K562 (cell line): ENCODE results near the gene DPCD. TPM values are rescaled to one million over a fixed set of nuclear protein-coding genes. Genes with fewer than 3 reads are reported as not detected.

Experiments used
- ATAC-seq: fragments of 200-7000 bp; cut with Tn5 transposase; 3 replicates; pipeline ENCODE4 v1.9.1; 2020; ENCODE audit warnings: moderate library complexity
- BruUV-seq: library from RNA; stranded (reverse); fragments of 400-500 nt; replicated peaks from 2 replicates; lab custom pipeline; 2021; lab: Mats Ljungman, UMichigan
- CTCF ChIA-PET: fragments of 300-600 bp; formaldehyde crosslinking; extraction: SDS; loops from one replicate; lab custom pipeline; 2021; ENCODE audit warnings: low intra/inter-chr PET ratio; lab: Yijun Ruan, JAX
- POLR2A ChIA-PET: fragments of 300-600, 350-650 bp; sonication (Branson Sonifier 250); formaldehyde crosslinking; extraction: SDS; loops from one replicate; lab custom pipeline; 2021; ENCODE audit warnings: antibody characterized with exemption, inconsistent platforms; lab: Yijun Ruan, JAX
- DNase-seq, 4 experiments: peaks; one replicate each; pipeline versions ENCODE4 v3.0.0 to v3.0.0-alpha.2; 2011 to 2018; ENCODE audit warnings: low spot score in 3 of 4, mixed read lengths in 3 of 4; ENCODE audit errors: extremely low read depth in 1 of 4
- FAIRE-seq: peaks from 2 replicates; lab custom pipeline; 2011; peaks lifted over from hg19 to GRCh38; lab: Jason Lieb, UNC
- H2AFZ ChIP-seq: 2 replicates; pipeline ENCODE4 v1.6.0; 2011; ENCODE audit warnings: low read depth, low read length, control low read depth, inconsistent platforms
- H3K27ac ChIP-seq: fragments of 200-600 bp; 3 replicates; pipeline ENCODE4 v1.8.0; 2011; ENCODE audit warnings: low read depth, mild to moderate bottlenecking, control low read depth, inconsistent platforms, low read length, moderate library complexity, mixed read lengths; ENCODE audit errors: extremely low read depth
- H3K27me3 ChIP-seq, 2 experiments: fragments of 300-600 bp in 1 of 2; 2 replicates in 1 of 2; 3 replicates in 1 of 2; pipeline versions ENCODE4 v1.6.0 to v1.8.0; 2011; ENCODE audit warnings: inconsistent platforms in 2 of 2, low read length in 2 of 2, mild to moderate bottlenecking in 1 of 2, mixed read lengths in 1 of 2, moderate library complexity in 1 of 2; ENCODE audit not compliant: control insufficient read depth in 2 of 2, insufficient read depth in 2 of 2
- H3K36me3 ChIP-seq: fragments of 300-600 bp; 3 replicates; pipeline ENCODE4 v1.8.0; 2011; ENCODE audit warnings: mild to moderate bottlenecking, low read length, inconsistent platforms; ENCODE audit not compliant: control insufficient read depth, insufficient read depth
- H3K4me1 ChIP-seq, 2 experiments: fragments of 200-600 bp in 1 of 2; replicated peaks in 1 of 2; 2 replicates in 1 of 2; 3 replicates in 1 of 2; pipeline versions ENCODE4 v1.5.1 to v1.8.0; 2011; ENCODE audit warnings: inconsistent platforms in 2 of 2, low read length in 2 of 2, mild to moderate bottlenecking in 1 of 2, mixed read lengths in 1 of 2, moderate library complexity in 1 of 2; ENCODE audit not compliant: control insufficient read depth in 2 of 2, insufficient read depth in 2 of 2
- H3K4me2 ChIP-seq: 2 replicates; pipeline ENCODE4 v1.6.1; 2011; ENCODE audit warnings: low read length, control low read depth, inconsistent platforms, mixed read lengths; ENCODE audit not compliant: insufficient read depth
- H3K4me3 ChIP-seq: fragments of 200-600 bp; sonication (generic), shearing (Covaris generic); 2 replicates; pipeline ENCODE4 v1.5.1; 2016; ENCODE audit warnings: control low read depth, inconsistent platforms
- H3K79me2 ChIP-seq: fragments of 200-600 bp; 3 replicates; pipeline ENCODE4 v1.8.0; 2011; ENCODE audit warnings: low read length, inconsistent platforms; ENCODE audit not compliant: control insufficient read depth, insufficient read depth
- H3K9ac ChIP-seq, 2 experiments: 2 replicates each; pipeline versions ENCODE4 v1.6.0 to v1.6.1; 2011; ENCODE audit warnings: low read depth in 2 of 2, low read length in 2 of 2, control low read depth in 1 of 2, inconsistent platforms in 1 of 2, mild to moderate bottlenecking in 1 of 2, mixed read lengths in 1 of 2; ENCODE audit not compliant: insufficient read depth in 1 of 2
- H3K9me1 ChIP-seq: one replicate; pipeline ENCODE4 v1.6.0; 2011; ENCODE audit warnings: inconsistent platforms, mild to moderate bottlenecking, low read length, moderate library complexity; ENCODE audit not compliant: control insufficient read depth, insufficient read depth
- H3K9me3 ChIP-seq: replicated peaks from 2 replicates; pipeline ENCODE4 v1.5.1; 2011; ENCODE audit warnings: low read depth, low read length, inconsistent platforms; ENCODE audit not compliant: control insufficient read depth, insufficient read depth
- H4K20me1 ChIP-seq: replicated peaks from 2 replicates; pipeline ENCODE4 v1.6.1; 2011; ENCODE audit warnings: low read length, inconsistent platforms, mixed read lengths; ENCODE audit not compliant: control insufficient read depth, insufficient read depth
- BRD9 ChIP-seq: fragments of 450-650 bp; IDR thresholded peaks from 2 replicates; pipeline ENCODE4 v1.6.1; 2018; ENCODE audit warnings: low read depth; ENCODE audit not compliant: partially characterized antibody
- EP300 ChIP-seq: IDR thresholded peaks from 2 replicates; pipeline ENCODE4 v1.6.1; 2012; ENCODE audit warnings: low read length, improper control_type of control experiment
- EWSR1 ChIP-seq: fragments of 450-650 bp; IDR thresholded peaks from 2 replicates; pipeline ENCODE4 v1.6.1; 2018; ENCODE audit warnings: borderline replicate concordance, mild to moderate bottlenecking, low read depth, moderate library complexity; ENCODE audit not compliant: partially characterized antibody
- GTF2A2 ChIP-seq: IDR thresholded peaks from 2 replicates; pipeline ENCODE4 v1.6.1; 2016; ENCODE audit warnings: mild to moderate bottlenecking, missing genetic modification characterization, missing compliant biosample characterization
- GTF2E2 ChIP-seq: fragments of 200-800 bp; sonication (Bioruptor generic); IDR thresholded peaks from 2 replicates; pipeline ENCODE4 v1.6.1; 2016; ENCODE audit warnings: missing genetic modification characterization, missing compliant biosample characterization
- L3MBTL2 ChIP-seq: fragments of 450-650 bp; IDR thresholded peaks from 2 replicates; pipeline ENCODE4 v1.6.1; 2016; ENCODE audit warnings: mild to moderate bottlenecking, moderate library complexity
- PKNOX1 ChIP-seq: fragments of 450-650 bp; IDR thresholded peaks from 2 replicates; pipeline ENCODE4 v1.6.1; 2016
- POLR2AphosphoS2 ChIP-seq: IDR thresholded peaks from 2 replicates; pipeline ENCODE4 v1.6.1; 2012; ENCODE audit warnings: low read length, improper control_type of control experiment
- POLR3A ChIP-seq: IDR thresholded peaks from 2 replicates; pipeline ENCODE4 v1.6.1; 2011; ENCODE audit warnings: borderline replicate concordance, mild to moderate bottlenecking, moderate library complexity; ENCODE audit not compliant: insufficient read length, insufficient read depth; ENCODE audit errors: extremely low read depth
- TEAD2 ChIP-seq: fragments of 450-650 bp; IDR thresholded peaks from 2 replicates; pipeline ENCODE4 v1.6.1; 2016; ENCODE audit warnings: missing genetic modification characterization, control low read depth, missing compliant biosample characterization
- ZBTB33 ChIP-seq: sonication (generic); formaldehyde crosslinking; IDR thresholded peaks from 2 replicates; pipeline ENCODE4 v1.8.1; 2023; ENCODE audit warnings: mild to moderate bottlenecking, missing genetic modification reagents
- ZNF140 ChIP-seq: fragments of 250-450 bp; sonication (Bioruptor Pico); IDR thresholded peaks from 2 replicates; pipeline ENCODE4 v1.8.0; 2021; ENCODE audit warnings: moderate library complexity, mild to moderate bottlenecking, inconsistent platforms
- ZNF347 ChIP-seq: fragments of 450-650 bp; formaldehyde crosslinking; IDR thresholded peaks from 2 replicates; pipeline ENCODE4 v1.4.0; 2020; ENCODE audit warnings: low read depth, mild to moderate bottlenecking, moderate library complexity
- ZNF77 ChIP-seq: fragments of 250-450 bp; sonication (Bioruptor Pico); IDR thresholded peaks from 2 replicates; pipeline ENCODE4 v1.5.0; 2020
- WGBS: fragments of 100-300 bp; shearing (Covaris generic); methylation state at CpG from one replicate; pipeline ENCODE4 v1.1.6; 2016; ENCODE audit warnings: low coverage, mixed read lengths; ENCODE audit not compliant: insufficient coverage; ENCODE audit errors: missing lambda C conversion rate; 5-methylcytosine and 5-hydroxymethylcytosine counted together
- in situ Hi-C: fragments of 300-500 bp; cut with MboI; formaldehyde crosslinking; loops from 4 replicates; pipeline ENCODE4 v1.15.0; 2018; ENCODE audit warnings: inconsistent platforms, mixed read lengths
- intact Hi-C: fragments of 100-400 bp; cut with micrococcal nuclease; formaldehyde crosslinking; loops from 2 replicates; pipeline ENCODE4 v1.14.2; 2022
- polyA plus RNA-seq, 8 experiments: library from polyadenylated mRNA; depleted of rRNA in 4 of 8; stranded (reverse) in 5 of 8; unstranded in 3 of 8; fragments of >200 nt; fragmentation: Nextera tagmentation in 2 of 8; fragmentation: Illumina TruSeq in 1 of 8; extraction: Ambion mirVana in 2 of 8; extraction: Trizol in 1 of 8; gene quantifications; 2 replicates each; pipeline versions ENCODE4 v1.2.1 to v1.2.3, GENCODE V29; 2011 to 2014; ENCODE audit warnings: inconsistent platforms in 1 of 8, missing spikeins in 1 of 8
- total RNA-seq, 7 experiments: library from RNA; depleted of rRNA in 6 of 7; stranded (reverse); fragments of >200 nt in 6 of 7; fragmentation: Illumina TruSeq in 2 of 7; extraction: Trizol in 2 of 7; gene quantifications; 2 replicates each; pipeline versions ENCODE4 v1.2.1 to v1.2.3, GENCODE V29; 2011 to 2021; ENCODE audit warnings: low replicate concordance in 1 of 7

Gene DPCD
- total and polyA plus RNA-seq, 9 of the 15 experiments (the other 6 are each of a cell fraction or from before 2014, with no cell fraction given), result 12.1 to 45.2 (median 20.0) TPM

GRCh38 chr10:101614663-101615524, 26.8 kb downstream of the DPCD start:
- Histone ChIP-seq H3K4me1 (no peaks in the 10 kb centered on the region; a peak in 2 of 5 replicates), H3K9me3 (no peaks in the 10 kb centered on the region), H3K36me3 (no peaks in the 10 kb centered on the region), H3K9ac (peak overlapping the region in 1 of 2 experiments; percentile 9; a peak in 2 of 4 replicates), H3K4me3 (no peak overlapping the region), H3K27me3 (no peaks in the 10 kb centered on the region), H2AFZ (no peak overlapping the region), H3K4me2 (no peak overlapping the region)
- WGBS, result 26% methylated on average over 11 of the region's 13 CpGs
- in situ Hi-C loops, result no loop called here
- FAIRE-seq, result no peak
- CTCF ChIA-PET, result no interaction called here
- TF ChIP-seq BRD9 (no peak), ZBTB33 (no peak), TEAD2 (tag) (no peak), EWSR1 (no peak), EP300 (no peak), ZNF140 (no peak), L3MBTL2 (no peak), PKNOX1 (no peak), POLR2AphosphoS2 (no peak), POLR3A (no peak), ZNF77 (CRISPR knock-in tag) (no peak), GTF2A2 (tag) (no peak), GTF2E2 (no peak), ZNF347 (CRISPR knock-in tag) (no peak)
- TF ChIP-seq, all 486 proteins: peak for 0
- DNase-seq (no peak), ATAC-seq (no peak)
- H3K27ac ChIP-seq, result no peak overlapping the region
- POLR2A ChIA-PET, result interaction anchor here (1.4 kb wide), 1 partner anchor 18 kb away, joined by 4 read pairs; no protein-coding TSS in a partner anchor
- intact Hi-C loops, result no loop called here
- H3K9me1 ChIP-seq, result no peaks in the 10 kb centered on the region
- BruUV-seq, result no TSS peak
- H4K20me1 ChIP-seq, result no peaks in the 10 kb centered on the region
- H3K79me2 ChIP-seq, result no peaks in the 10 kb centered on the region
